HepG2 (cell line): ENCODE data around the gene MAN2A2. TPM values are rescaled to one million over a fixed set of nuclear protein-coding genes. Genes with fewer than 3 reads are reported as not detected.

Experiments
- ATAD3A ChIP-seq: sonication (generic); formaldehyde crosslinking; IDR thresholded peaks from 2 replicates; pipeline ENCODE4 v1.4.0; 2020; ENCODE audit warnings: missing genetic modification reagents
- ATF4 ChIP-seq, 2 experiments: fragments of 450-650 bp in 1 of 2; sonication (generic) in 1 of 2; formaldehyde crosslinking; IDR thresholded peaks; 2 replicates each; pipeline versions ENCODE4 v1.5.0 to v1.8.0; 2020 to 2022; ENCODE audit warnings: mild to moderate bottlenecking in 1 of 2, missing genetic modification reagents in 1 of 2
- CREM ChIP-seq, 2 experiments: sonication (generic) in 1 of 2; formaldehyde crosslinking in 1 of 2; IDR thresholded peaks; 2 replicates each; pipeline versions ENCODE4 v1.4.0 to v1.6.1; 2016 to 2020; ENCODE audit warnings: antibody characterized with exemption in 1 of 2, mild to moderate bottlenecking in 1 of 2, missing genetic modification reagents in 1 of 2
- EZH2 ChIP-seq: conservative IDR thresholded peaks from 2 replicates; pipeline ENCODE4 v1.6.1; 2012; ENCODE audit warnings: mild to moderate bottlenecking, low read depth, low read length, moderate library complexity
- IRF2 ChIP-seq: IDR thresholded peaks from 2 replicates; pipeline ENCODE4 v1.6.1; 2018; ENCODE audit warnings: missing genetic modification reagents, missing compliant biosample characterization
- KDM1A ChIP-seq: IDR thresholded peaks from 2 replicates; pipeline ENCODE4 v1.6.1; 2016; ENCODE audit warnings: missing compliant biosample characterization
- KDM5A ChIP-seq: fragments of 200-600 bp; sonication (generic); IDR thresholded peaks from 2 replicates; pipeline ENCODE4 v1.7.0; 2018; ENCODE audit warnings: antibody characterized with exemption, mild to moderate bottlenecking, low read length, borderline replicate concordance
- NAIF1 ChIP-seq: sonication (generic); formaldehyde crosslinking; IDR thresholded peaks from 2 replicates; pipeline ENCODE4 v1.5.0; 2020; ENCODE audit warnings: mild to moderate bottlenecking, missing genetic modification reagents, borderline replicate concordance
- PAXIP1 ChIP-seq: sonication (generic); formaldehyde crosslinking; conservative IDR thresholded peaks from 2 replicates; pipeline ENCODE4 v1.4.0; 2020; ENCODE audit warnings: mild to moderate bottlenecking, missing genetic modification reagents, moderate library complexity
- STAG1 ChIP-seq: sonication (generic); formaldehyde crosslinking; IDR thresholded peaks from 2 replicates; pipeline ENCODE4 v1.4.0; 2020; ENCODE audit warnings: missing genetic modification reagents
- ZBTB25 ChIP-seq: IDR thresholded peaks from 2 replicates; pipeline ENCODE4 v1.6.1; 2018; ENCODE audit warnings: missing genetic modification reagents
- ZNF382 ChIP-seq: sonication (generic); formaldehyde crosslinking; IDR thresholded peaks from 2 replicates; pipeline ENCODE4 v1.5.0; 2020; ENCODE audit warnings: missing genetic modification reagents, mild to moderate bottlenecking, borderline replicate concordance
- ZNF441 ChIP-seq: sonication (generic); formaldehyde crosslinking; IDR thresholded peaks from 2 replicates; pipeline ENCODE4 v1.7.0; 2021; ENCODE audit warnings: missing genetic modification reagents, borderline replicate concordance
- ZNF563 ChIP-seq: sonication (generic); formaldehyde crosslinking; IDR thresholded peaks from 2 replicates; pipeline ENCODE4 v1.8.0; 2022; ENCODE audit warnings: mild to moderate bottlenecking, moderate library complexity, missing genetic modification reagents
- ZNF576 ChIP-seq: sonication (generic); formaldehyde crosslinking; IDR thresholded peaks from 2 replicates; pipeline ENCODE4 v1.4.0; 2020; ENCODE audit warnings: mild to moderate bottlenecking, missing genetic modification reagents
- ZNF580 ChIP-seq: IDR thresholded peaks from 2 replicates; pipeline ENCODE4 v1.6.1; 2016; ENCODE audit warnings: low read depth, borderline replicate concordance
- ZNF713 ChIP-seq: sonication (generic); formaldehyde crosslinking; IDR thresholded peaks from 2 replicates; pipeline ENCODE4 v1.4.0; 2020; ENCODE audit warnings: mild to moderate bottlenecking, missing genetic modification reagents
- ZNF724P ChIP-seq: sonication (generic); formaldehyde crosslinking; IDR thresholded peaks from 2 replicates; pipeline ENCODE4 v1.8.0; 2022; ENCODE audit warnings: missing genetic modification reagents, borderline replicate concordance
- polyA plus RNA-seq, 8 experiments: library from polyadenylated mRNA; depleted of rRNA in 3 of 8; stranded (reverse) in 7 of 8; unstranded in 1 of 8; fragments of >200 nt; fragmentation: Illumina TruSeq in 4 of 8; extraction: Trizol in 4 of 8; gene quantifications; 2 replicates each; pipeline versions ENCODE4 v1.2.1 to v1.2.3, GENCODE V29; 2011 to 2016; ENCODE audit warnings: low read depth in 4 of 8, missing spikeins in 1 of 8, mixed read lengths in 1 of 8; ENCODE audit not compliant: insufficient read depth in 1 of 8
- total RNA-seq, 5 experiments: library from RNA; depleted of rRNA; stranded (reverse); fragments of >200 nt; fragmentation: Illumina TruSeq; extraction: Trizol; gene quantifications; 2 replicates each; pipeline ENCODE4 v1.2.3, GENCODE V29; 2016; ENCODE audit warnings: low read depth in 1 of 5
- TF ChIP-seq, protein P1 (sequence below): sonication (generic); formaldehyde crosslinking; IDR thresholded peaks from 2 replicates; pipeline ENCODE4 v1.4.0; 2020; ENCODE audit warnings: missing genetic modification reagents

The MAN2A2 gene
- total and polyA plus RNA-seq, 2 of the 13 experiments (the other 11 are each of a cell fraction or from before 2014, with no cell fraction given) = 17.5 to 51.5 TPM

DNA sequence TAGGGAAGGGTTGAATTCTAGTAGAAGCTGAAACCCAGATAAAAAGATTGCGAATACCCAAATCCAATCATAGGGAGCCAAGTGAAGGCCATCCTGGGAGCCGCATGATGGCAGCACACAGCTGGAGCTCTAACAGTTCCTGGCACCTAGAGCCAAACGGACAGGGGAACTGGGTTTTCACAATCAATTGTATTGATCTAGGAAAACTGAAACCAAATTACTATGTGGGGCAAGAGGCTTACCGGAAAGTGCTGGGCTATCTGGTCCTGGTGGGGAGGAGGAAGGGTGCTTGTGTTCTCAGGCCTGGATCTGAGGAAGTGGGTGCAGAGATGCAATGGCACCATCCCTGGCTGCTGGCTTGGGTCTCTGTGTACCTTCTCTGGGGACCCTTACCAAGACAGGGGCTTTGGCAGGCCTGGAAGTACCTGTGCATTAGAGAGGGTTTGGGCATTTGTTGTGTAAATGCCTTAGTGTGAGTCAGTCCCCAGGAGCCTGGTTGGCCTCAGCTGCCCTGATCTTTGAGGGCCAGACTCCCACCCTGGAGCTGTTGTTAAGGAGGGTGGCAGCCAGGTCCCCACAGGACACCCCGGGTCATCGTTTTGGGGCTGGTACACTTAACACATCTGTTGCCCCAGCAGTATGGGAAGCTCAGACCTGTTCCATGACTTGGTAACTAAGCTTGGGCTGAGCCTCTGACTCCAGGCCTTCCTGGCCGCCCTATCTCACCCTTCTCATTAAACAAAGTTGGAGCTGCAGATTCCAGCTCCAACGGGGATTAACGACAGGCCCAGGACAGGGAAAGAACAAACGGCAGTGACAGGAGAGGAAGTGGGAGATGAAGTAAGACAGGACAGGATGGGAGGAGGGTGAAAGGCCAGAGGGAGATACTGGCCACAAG is 43.6 kb upstream of the MAN2A2 start (continued):
- TF ChIP-seq ZBTB25 (CRISPR knock-in tag) (peak; percentile 68; the same call in 1 of the 2 replicates), KDM5A (no peak), ATF4 (CRISPR knock-in tag; IDR thresholded peaks at IDR 0.05) (peak in 1 of 2 experiments; percentile 59; a peak in 1 of 4 replicates), IRF2 (CRISPR knock-in tag) (0 out of 2 replicates have a peak, but pooled peaks have one; percentile 14), ZNF441 (CRISPR knock-in tag) (no peak), PAXIP1 (CRISPR knock-in tag) (0 out of 2 replicates have a peak, but pooled peaks have one; percentile 22), KDM1A (CRISPR knock-in tag) (no peak), ZNF563 (CRISPR knock-in tag) (no peak), ZNF713 (CRISPR knock-in tag) (no peak), ZNF576 (CRISPR knock-in tag) (no peak), EZH2 (no peak), ATAD3A (CRISPR knock-in tag) (no peak), ZNF724P (no peak), CREM (IDR thresholded peaks at IDR 0.05) (no peak), CREM (CRISPR knock-in tag; IDR thresholded peaks at IDR 0.05) (no peak), NAIF1 (CRISPR knock-in tag) (no peak), STAG1 (peak; percentile 69), ZNF580 (CRISPR knock-in tag) (0 out of 2 replicates have a peak, but pooled peaks have one; percentile 35), ZNF382 (CRISPR knock-in tag) (no peak)
- TF ChIP-seq, protein P1, sequence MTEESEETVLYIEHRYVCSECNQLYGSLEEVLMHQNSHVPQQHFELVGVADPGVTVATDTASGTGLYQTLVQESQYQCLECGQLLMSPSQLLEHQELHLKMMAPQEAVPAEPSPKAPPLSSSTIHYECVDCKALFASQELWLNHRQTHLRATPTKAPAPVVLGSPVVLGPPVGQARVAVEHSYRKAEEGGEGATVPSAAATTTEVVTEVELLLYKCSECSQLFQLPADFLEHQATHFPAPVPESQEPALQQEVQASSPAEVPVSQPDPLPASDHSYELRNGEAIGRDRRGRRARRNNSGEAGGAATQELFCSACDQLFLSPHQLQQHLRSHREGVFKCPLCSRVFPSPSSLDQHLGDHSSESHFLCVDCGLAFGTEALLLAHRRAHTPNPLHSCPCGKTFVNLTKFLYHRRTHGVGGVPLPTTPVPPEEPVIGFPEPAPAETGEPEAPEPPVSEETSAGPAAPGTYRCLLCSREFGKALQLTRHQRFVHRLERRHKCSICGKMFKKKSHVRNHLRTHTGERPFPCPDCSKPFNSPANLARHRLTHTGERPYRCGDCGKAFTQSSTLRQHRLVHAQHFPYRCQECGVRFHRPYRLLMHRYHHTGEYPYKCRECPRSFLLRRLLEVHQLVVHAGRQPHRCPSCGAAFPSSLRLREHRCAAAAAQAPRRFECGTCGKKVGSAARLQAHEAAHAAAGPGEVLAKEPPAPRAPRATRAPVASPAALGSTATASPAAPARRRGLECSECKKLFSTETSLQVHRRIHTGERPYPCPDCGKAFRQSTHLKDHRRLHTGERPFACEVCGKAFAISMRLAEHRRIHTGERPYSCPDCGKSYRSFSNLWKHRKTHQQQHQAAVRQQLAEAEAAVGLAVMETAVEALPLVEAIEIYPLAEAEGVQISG (CRISPR knock-in tag) = peak; percentile 67
